ENCODE results near the gene LPAR1.

LPAR1 gene

GRCh38 chr9:111039231-111039906 lies 1.1 kb upstream of the LPAR1 start:
- Histone ChIP-seq H3K9ac (ENCODE audit: low read length) (no peak overlapping the region), H3K27me3 (ENCODE audit: low read depth, low read length) (no peaks in the 10 kb centered on the region)

GRCh38 chr9:111037708-111038330 lies 451 bp downstream of the LPAR1 start:
- Histone ChIP-seq H3K36me3 (replicated peaks; ENCODE audit: low read depth, low read length) (no peaks in the 10 kb centered on the region), H3K4me3 (ENCODE audit: low read length) (no peak overlapping the region), H4K20me1 (ENCODE audit: insufficient read depth, low read length) (no peaks in the 10 kb centered on the region), H3K4me1 (ENCODE audit: low read length) (no peaks in the 10 kb centered on the region), H3K27me3 (ENCODE audit: low read depth, low read length) (no peaks in the 10 kb centered on the region), H2AFZ (ENCODE audit: low read depth, low read length) (no peak overlapping the region), H3K27ac (ENCODE audit: low read length) (no peak overlapping the region), H3K4me2 (ENCODE audit: low read length) (no peak overlapping the region), H3K9me3 (ENCODE audit: insufficient read depth, low read length) (no peaks in the 10 kb centered on the region), H3K9ac (ENCODE audit: low read length) (no peak overlapping the region), H3K79me2 (ENCODE audit: low read length) (no peaks in the 10 kb centered on the region)
- TF ChIP-seq, protein P1, sequence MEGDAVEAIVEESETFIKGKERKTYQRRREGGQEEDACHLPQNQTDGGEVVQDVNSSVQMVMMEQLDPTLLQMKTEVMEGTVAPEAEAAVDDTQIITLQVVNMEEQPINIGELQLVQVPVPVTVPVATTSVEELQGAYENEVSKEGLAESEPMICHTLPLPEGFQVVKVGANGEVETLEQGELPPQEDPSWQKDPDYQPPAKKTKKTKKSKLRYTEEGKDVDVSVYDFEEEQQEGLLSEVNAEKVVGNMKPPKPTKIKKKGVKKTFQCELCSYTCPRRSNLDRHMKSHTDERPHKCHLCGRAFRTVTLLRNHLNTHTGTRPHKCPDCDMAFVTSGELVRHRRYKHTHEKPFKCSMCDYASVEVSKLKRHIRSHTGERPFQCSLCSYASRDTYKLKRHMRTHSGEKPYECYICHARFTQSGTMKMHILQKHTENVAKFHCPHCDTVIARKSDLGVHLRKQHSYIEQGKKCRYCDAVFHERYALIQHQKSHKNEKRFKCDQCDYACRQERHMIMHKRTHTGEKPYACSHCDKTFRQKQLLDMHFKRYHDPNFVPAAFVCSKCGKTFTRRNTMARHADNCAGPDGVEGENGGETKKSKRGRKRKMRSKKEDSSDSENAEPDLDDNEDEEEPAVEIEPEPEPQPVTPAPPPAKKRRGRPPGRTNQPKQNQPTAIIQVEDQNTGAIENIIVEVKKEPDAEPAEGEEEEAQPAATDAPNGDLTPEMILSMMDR (IDR thresholded peaks at IDR 0.05; ENCODE audit: low read depth, low read length), result no peak
- no peak for TF ChIP-seq EZH2phosphoT487 (IDR thresholded peaks at IDR 0.05; ENCODE audit: low read depth)

More at GRCh38 chr9:111039231-111039906, 1.1 kb upstream of the LPAR1 start:
- Histone ChIP-seq H2AFZ (ENCODE audit: low read depth, low read length) (no peak overlapping the region), H3K36me3 (replicated peaks; ENCODE audit: low read depth, low read length) (no peaks in the 10 kb centered on the region), H3K4me2 (ENCODE audit: low read length) (no peak overlapping the region), H3K79me2 (ENCODE audit: low read length) (no peaks in the 10 kb centered on the region), H4K20me1 (ENCODE audit: insufficient read depth, low read length) (no peaks in the 10 kb centered on the region), H3K27ac (ENCODE audit: low read length) (no peak overlapping the region), H3K4me3 (ENCODE audit: low read length) (no peak overlapping the region), H3K9me3 (ENCODE audit: insufficient read depth, low read length) (no peaks in the 10 kb centered on the region), H3K4me1 (ENCODE audit: low read length) (no peaks in the 10 kb centered on the region)
- TF ChIP-seq EZH2phosphoT487 (IDR thresholded peaks at IDR 0.05; ENCODE audit: low read depth), result no peak
- TF ChIP-seq, protein P1 (IDR thresholded peaks at IDR 0.05; ENCODE audit: low read depth, low read length), result no peak

DNA sequence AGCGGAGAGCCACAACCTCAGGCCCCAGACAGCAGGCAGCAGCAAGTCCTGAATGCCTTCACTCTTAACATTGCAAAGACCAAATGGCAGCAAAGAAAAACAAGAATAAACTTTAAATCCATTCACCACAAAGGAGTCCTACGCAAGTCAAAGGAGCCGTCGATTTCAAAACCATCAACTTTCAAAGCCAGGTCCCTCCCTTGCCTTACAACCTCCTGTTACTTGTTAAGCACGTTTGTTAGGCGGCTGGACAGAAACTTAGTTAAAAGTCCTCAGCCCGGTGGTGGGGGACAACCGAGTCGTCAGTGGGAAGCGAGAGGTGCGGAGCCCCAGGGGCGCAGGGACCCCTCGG lies 938 bp downstream of the LPAR1 start:
- Histone ChIP-seq H3K9ac (ENCODE audit: low read length) (no peak overlapping the region), H3K4me1 (ENCODE audit: low read length) (no peaks in the 10 kb centered on the region), H3K36me3 (replicated peaks; ENCODE audit: low read depth, low read length) (no peaks in the 10 kb centered on the region), H3K27ac (ENCODE audit: low read length) (no peak overlapping the region), H4K20me1 (ENCODE audit: insufficient read depth, low read length) (no peaks in the 10 kb centered on the region), H3K4me3 (ENCODE audit: low read length) (no peak overlapping the region), H2AFZ (ENCODE audit: low read depth, low read length) (no peak overlapping the region), H3K27me3 (ENCODE audit: low read depth, low read length) (no peaks in the 10 kb centered on the region), H3K9me3 (ENCODE audit: insufficient read depth, low read length) (no peaks in the 10 kb centered on the region), H3K4me2 (ENCODE audit: low read length) (no peak overlapping the region), H3K79me2 (ENCODE audit: low read length) (no peaks in the 10 kb centered on the region)
- TF ChIP-seq, protein P1 (IDR thresholded peaks at IDR 0.05; ENCODE audit: low read depth, low read length), result no peak
- TF ChIP-seq EZH2phosphoT487 (IDR thresholded peaks at IDR 0.05; ENCODE audit: low read depth), result no peak

DNA sequence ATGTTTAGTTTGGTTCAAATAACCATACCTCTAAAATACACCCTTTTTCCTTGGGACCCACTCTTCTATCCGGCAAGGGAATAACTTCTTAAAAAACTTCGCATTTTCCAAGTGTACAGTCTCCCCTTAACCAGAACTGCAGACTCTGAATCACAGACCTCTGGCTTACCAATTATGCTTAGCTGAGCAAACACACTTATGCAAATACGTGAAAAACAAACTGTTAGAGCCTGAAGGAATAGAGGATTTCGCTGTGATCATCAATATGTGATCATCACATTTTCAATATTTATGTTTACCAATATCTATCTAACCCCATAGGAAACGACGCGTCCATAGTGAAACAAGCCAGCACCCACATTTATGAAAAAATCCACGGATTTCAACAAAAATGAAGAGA lies 1.3 kb downstream of the LPAR1 start:
- H3K27ac ChIP-seq (ENCODE audit: low read length), result no peak overlapping the region
- H3K4me3 ChIP-seq (ENCODE audit: low read length), result no peak overlapping the region

More for the DNA sequence above, 1.3 kb downstream of the LPAR1 start:
- Histone ChIP-seq H3K4me1 (ENCODE audit: low read length) (no peaks in the 10 kb centered on the region), H3K27me3 (ENCODE audit: low read depth, low read length) (no peaks in the 10 kb centered on the region), H3K36me3 (replicated peaks; ENCODE audit: low read depth, low read length) (no peaks in the 10 kb centered on the region), H3K79me2 (ENCODE audit: low read length) (no peaks in the 10 kb centered on the region), H3K9ac (ENCODE audit: low read length) (no peak overlapping the region), H2AFZ (ENCODE audit: low read depth, low read length) (no peak overlapping the region), H3K9me3 (ENCODE audit: insufficient read depth, low read length) (no peaks in the 10 kb centered on the region), H4K20me1 (ENCODE audit: insufficient read depth, low read length) (no peaks in the 10 kb centered on the region), H3K4me2 (ENCODE audit: low read length) (no peak overlapping the region)
- no peak for TF ChIP-seq EZH2phosphoT487 (IDR thresholded peaks at IDR 0.05; ENCODE audit: low read depth)
- TF ChIP-seq, protein P1 (IDR thresholded peaks at IDR 0.05; ENCODE audit: low read depth, low read length), result no peak
